ENCODE data around the gene GJB4. TPM values are rescaled to one million over a fixed set of nuclear protein-coding genes. Genes with fewer than 3 reads are reported as not detected.

GJB4 gene
- total RNA-seq, 4 donors from 2014 or later: not detected

GRCh38 chr1:34754964-34755637 lies 4.4 kb upstream of the GJB4 start, which contains the start of gene GJB5:
TSS of gene GJB5 (plus strand) at chr1:34755047. CDS start at chr1:34757331, 2,284 bp downstream.
- TF ChIP-seq POLR2A (IDR thresholded peaks at IDR 0.05) (no peak), CTCF (IDR thresholded peaks at IDR 0.05) (no peak)
- no peaks in the 10 kb centered on the region for H3K27me3 ChIP-seq
- H3K4me1 ChIP-seq: no peaks in the 10 kb centered on the region
- no peak within 1 kb of the TSS for H3K4me3 ChIP-seq
- no peak within 1 kb of the TSS for H3K27ac ChIP-seq
- DNase-seq: no peak
- H3K36me3 ChIP-seq: no peaks in the 10 kb centered on the region
- H3K9me3 ChIP-seq: no peaks in the 10 kb centered on the region

GRCh38 chr1:34755961-34756360 lies 3.6 kb upstream of the GJB4 start:
- Histone ChIP-seq H3K9me3 (no peaks in the 10 kb centered on the region), H3K27ac (no peak overlapping the region), H3K27me3 (no peaks in the 10 kb centered on the region), H3K4me1 (no peaks in the 10 kb centered on the region), H3K36me3 (no peaks in the 10 kb centered on the region), H3K4me3 (no peak overlapping the region)
- TF ChIP-seq CTCF (IDR thresholded peaks at IDR 0.05): no peak
- TF ChIP-seq POLR2A (IDR thresholded peaks at IDR 0.05): no peak
- DNase-seq: no peak

- no peaks in the 10 kb centered on the region for H3K36me3 ChIP-seq
- DNase-seq: no peak
- TF ChIP-seq CTCF (IDR thresholded peaks at IDR 0.05) (no peak), POLR2A (IDR thresholded peaks at IDR 0.05) (no peak)
- no peak overlapping the region for H3K27ac ChIP-seq
- no peaks in the 10 kb centered on the region for H3K9me3 ChIP-seq
- H3K27me3 ChIP-seq: no peaks in the 10 kb centered on the region
- H3K4me3 ChIP-seq: no peak overlapping the region
- no peaks in the 10 kb centered on the region for H3K4me1 ChIP-seq
Observed at GRCh38 chr1:34757386-34757785, 2.2 kb upstream of the GJB4 start.

GRCh38 chr1:34758751-34759150 lies 789 bp upstream of the GJB4 start:
- H3K36me3 ChIP-seq: no peaks in the 10 kb centered on the region
- DNase-seq: no peak
- no peak for TF ChIP-seq POLR2A (IDR thresholded peaks at IDR 0.05)
- no peak for TF ChIP-seq CTCF (IDR thresholded peaks at IDR 0.05)

GRCh38 chr1:34761176-34761761 lies 1.7 kb downstream of the GJB4 start:
- no peak for DNase-seq
- Histone ChIP-seq H3K27me3 (no peaks in the 10 kb centered on the region), H3K27ac (no peak overlapping the region), H3K9me3 (no peaks in the 10 kb centered on the region), H3K4me3 (no peak overlapping the region), H3K4me1 (no peaks in the 10 kb centered on the region), H3K36me3 (no peaks in the 10 kb centered on the region)
- TF ChIP-seq POLR2A (IDR thresholded peaks at IDR 0.05) (no peak), CTCF (IDR thresholded peaks at IDR 0.05) (no peak)

More at GRCh38 chr1:34758751-34759150, 789 bp upstream of the GJB4 start:
- Histone ChIP-seq H3K27me3 (no peaks in the 10 kb centered on the region), H3K4me3 (no peak overlapping the region), H3K9me3 (no peaks in the 10 kb centered on the region), H3K27ac (no peak overlapping the region), H3K4me1 (no peaks in the 10 kb centered on the region)

Data from Peyer's patch (tissue), 4 donors.